Lower leg skin (tissue), 3 donors: Measurements from ENCODE around the gene HSD11B2.

ENCODE experiments used
- CTCF ChIP-seq, 3 donors: fragments of 450-650 bp; IDR thresholded peaks; one replicate each; pipeline ENCODE4 v1.5.1; 2016; ENCODE audit warnings: antibody characterized with exemption in 3 of 3, mild to moderate bottlenecking in 3 of 3, moderate library complexity in 2 of 3
- POLR2A ChIP-seq, 2 donors: fragments of 450-650 bp; IDR thresholded peaks; one replicate each; pipeline ENCODE4 v1.6.1; 2016 to 2017; ENCODE audit warnings: antibody characterized with exemption in 2 of 2, mild to moderate bottlenecking in 1 of 2, moderate library complexity in 1 of 2

GRCh38 chr16:67429053-67429798 lies 1.7 kb upstream of the HSD11B2 start:
- TF ChIP-seq CTCF (IDR thresholded peaks at IDR 0.05), result no peak
- no peak for TF ChIP-seq POLR2A (IDR thresholded peaks at IDR 0.05)
